ENCODE results near the gene SENP8.

SENP8 gene

GRCh38 chr15:72113347-72114031, 4.7 kb upstream of the SENP8 start:
- no peak for DNase-seq

DNA sequence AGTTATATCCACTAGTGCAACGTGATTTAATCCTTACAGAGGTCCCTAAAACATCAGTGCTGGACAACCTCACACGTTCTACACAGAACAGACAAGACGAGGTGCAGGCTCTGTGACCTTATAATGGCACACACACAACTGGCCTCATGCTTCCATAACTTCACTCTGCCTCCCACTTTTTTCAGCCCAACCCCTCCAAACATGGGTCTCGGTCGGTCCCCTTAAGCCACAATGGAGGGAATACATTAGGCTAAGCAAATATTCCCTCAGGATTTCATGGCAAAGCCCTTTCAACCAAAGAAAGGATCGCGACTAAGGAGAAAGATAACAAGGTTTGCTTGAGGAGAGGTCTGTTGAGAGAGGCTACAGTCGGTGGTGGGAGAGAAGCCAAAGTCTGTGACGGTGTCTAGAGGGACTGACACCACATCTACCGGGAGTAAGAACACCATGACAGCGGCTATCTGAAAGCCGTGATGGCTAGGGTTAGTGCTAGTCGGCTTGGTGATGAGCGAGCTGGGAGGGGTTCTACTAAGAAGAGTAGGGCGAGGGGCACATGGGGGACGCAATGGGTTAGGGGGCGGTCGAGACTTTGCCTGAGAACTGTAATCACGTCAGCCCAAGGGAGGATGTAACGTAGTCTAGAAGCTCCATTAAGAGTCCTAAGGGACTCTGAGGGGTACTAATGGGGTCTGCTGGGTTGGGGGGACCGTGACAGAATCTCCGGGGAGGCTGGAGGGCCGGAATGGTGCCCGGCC, 1.3 kb upstream of the SENP8 start:
- peak; percentile 50 for DNase-seq

- DNase-seq = peak; percentile 74
Observed at GRCh38 chr15:72117486-72118016, 652 bp upstream of the SENP8 start.

- DNase-seq = no peak
Observed at GRCh38 chr15:72124218-72124617, 6.0 kb downstream of the SENP8 start.

GRCh38 chr15:72127724-72128322, 9.6 kb downstream of the SENP8 start:
- DNase-seq = no peak

- DNase-seq = no peak
Observed at GRCh38 chr15:72128359-72128758, 10.2 kb downstream of the SENP8 start.

DNA sequence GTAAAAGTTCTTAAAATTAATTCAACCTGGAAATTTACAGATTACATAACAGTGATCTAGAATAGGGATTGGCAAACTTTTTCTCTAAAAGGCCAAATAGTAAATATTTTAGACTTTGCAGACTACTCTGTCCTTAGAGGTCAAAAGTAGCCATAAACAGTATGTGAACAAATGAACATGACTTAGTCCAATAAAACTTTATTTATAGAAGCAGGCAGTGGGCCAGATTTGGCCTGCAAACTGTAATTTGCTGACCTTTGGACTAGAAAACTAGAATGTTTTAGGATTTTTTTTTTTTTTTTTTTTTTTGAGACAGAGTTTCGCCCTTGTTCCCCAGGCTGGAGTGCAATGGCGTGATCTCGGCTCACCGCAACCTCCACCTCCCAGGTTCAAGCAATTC, 12.1 kb downstream of the SENP8 start:
- DNase-seq = no peak

DNA sequence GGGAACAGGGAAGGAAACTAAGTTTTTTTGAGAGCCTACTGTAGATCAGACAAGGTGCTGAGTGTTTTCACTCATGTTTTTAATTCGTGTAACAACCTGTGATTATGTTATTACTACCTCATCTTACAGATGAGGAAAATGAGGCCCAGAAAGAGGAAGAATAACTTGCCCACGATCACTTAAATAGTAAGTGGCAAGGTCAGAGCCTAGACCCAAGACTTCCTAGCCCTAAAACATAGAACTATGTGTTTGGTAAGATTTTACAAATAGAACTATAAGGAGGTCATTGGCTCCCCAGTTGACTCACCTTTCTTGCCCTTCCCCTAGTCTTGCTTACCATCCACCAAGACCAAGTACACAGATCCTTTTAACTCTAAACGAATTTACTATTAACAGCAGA, 13.7 kb downstream of the SENP8 start:
- no peak for DNase-seq

- DNase-seq = no peak
Observed at GRCh38 chr15:72133211-72133610, 15.0 kb downstream of the SENP8 start.

DNA sequence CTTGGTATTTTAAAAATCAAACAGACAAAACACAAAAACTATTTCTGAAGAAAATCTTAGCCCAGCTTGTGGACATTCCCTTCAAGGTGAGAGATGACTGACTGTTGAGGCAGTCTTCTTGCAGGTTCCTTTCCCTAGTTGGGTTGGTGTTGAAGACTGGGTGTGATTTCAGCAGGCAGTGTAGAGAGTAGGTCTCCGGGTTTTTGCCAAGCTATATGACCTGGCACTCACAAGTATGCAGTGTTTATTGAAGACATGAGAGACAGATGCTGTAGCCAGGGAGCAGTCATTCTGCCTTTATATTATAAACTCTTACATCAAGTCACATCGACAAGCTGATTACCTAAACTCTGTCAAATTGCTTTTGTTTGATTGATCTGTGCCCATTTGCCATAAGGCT, 17.5 kb downstream of the SENP8 start:
- DNase-seq = no peak

GRCh38 chr15:72136170-72137051, 18.2 kb downstream of the SENP8 start:
- DNase-seq = no peak

DNA sequence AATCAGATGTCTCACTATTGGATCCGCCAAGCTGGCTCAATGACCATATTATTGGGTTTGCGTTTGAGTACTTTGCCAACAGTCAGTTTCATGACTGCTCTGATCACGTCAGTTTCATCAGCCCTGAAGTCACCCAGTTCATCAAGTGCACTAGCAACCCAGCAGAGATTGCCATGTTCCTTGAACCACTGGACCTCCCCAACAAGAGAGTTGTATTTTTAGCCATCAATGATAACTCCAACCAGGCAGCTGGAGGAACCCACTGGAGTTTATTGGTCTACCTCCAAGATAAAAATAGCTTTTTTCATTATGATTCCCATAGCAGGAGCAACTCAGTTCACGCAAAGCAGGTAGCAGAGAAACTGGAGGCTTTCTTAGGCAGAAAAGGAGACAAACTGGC, 21.5 kb downstream of the SENP8 start:
- no peak for DNase-seq

DNA sequence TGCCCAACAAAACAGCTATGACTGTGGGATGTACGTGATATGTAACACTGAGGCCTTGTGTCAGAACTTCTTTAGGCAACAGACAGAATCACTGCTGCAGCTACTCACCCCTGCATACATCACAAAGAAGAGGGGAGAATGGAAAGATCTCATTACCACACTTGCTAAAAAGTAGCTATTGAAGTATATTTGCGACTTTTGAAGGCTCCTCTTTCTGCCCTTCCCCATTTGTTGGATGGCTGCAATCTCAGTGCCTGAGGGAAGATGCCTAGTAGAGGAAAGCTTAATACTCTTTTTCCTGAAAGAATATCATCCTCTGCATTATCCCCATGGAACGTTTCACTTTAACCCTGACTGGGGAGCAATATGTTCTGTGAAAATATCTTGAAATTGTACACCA, 21.9 kb downstream of the SENP8 start:
- DNase-seq = no peak

- DNase-seq = no peak
Observed at GRCh38 chr15:72141171-72142084, 23.2 kb downstream of the SENP8 start.

- no peak for DNase-seq
Observed at GRCh38 chr15:72146221-72146620, 28.0 kb downstream of the SENP8 start.

GRCh38 chr15:72146934-72147333, 28.7 kb downstream of the SENP8 start:
- DNase-seq = no peak

- DNase-seq = no peak
Observed at GRCh38 chr15:72147418-72147817, 29.2 kb downstream of the SENP8 start.

DNA sequence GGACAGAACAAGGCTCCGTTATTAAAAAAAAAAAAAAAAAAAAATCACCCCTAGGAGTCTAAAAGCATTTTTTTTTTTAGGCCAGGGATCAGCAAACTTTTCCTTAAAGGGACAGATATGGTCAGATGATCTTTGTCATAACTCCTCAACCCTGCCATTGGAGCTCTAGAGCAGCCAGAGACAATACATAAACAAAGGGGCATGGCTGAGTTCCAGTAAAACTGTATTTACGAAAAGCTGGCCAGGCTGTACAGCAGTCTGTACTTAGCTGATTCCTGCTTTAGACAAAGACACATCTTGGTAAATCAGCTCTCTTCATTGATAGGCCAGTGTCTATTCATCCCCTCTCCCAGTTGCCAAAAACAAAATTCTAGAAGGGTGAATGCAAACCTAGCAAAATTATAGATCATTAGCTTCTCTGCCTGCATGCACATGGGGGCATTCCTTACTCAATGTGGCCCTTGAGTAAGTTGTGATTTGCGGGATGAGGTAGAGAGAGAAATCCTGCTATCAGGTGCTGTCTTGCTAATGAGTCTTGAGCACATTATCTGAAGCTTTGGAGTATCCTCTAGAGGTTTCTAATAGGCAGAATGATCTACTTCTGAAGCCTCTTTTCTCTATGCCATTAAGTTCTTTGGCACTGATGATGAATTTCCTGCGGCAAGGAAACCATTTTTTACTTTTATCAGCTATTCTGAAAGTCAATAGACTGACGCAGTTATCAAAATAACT, 35.2 kb downstream of the SENP8 start:
- no peak for DNase-seq

DNA sequence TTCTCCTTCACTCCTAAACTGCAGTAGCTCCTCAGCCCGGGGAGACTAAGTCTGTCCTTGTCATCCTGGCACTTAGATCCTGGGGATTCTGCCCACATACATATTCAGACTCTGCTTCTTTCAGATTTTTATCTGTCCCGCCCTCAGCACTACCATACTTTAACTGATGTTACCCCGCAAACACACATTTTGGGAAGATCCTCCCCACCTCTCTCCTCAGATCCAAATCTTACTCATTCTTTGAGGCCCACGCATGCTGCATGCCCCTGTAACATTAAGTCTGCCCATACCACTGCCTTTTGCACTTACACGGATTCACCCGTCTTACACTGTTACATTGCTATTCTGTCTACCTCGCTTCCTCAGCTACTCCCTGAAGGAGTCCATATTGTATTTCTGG, 36.1 kb downstream of the SENP8 start:
- no peak for DNase-seq

- no peak for DNase-seq
Observed at GRCh38 chr15:72155003-72155621, 36.9 kb downstream of the SENP8 start.
